MM.1S (cell line): ENCODE measurements around the gene CYTH1.

Experiments used
- DNase-seq: peaks from one replicate; pipeline ENCODE4 v3.0.0-alpha.2; 2015
- H2AFZ ChIP-seq: fragments of 300-600 bp; sonication (generic); 2 replicates; pipeline ENCODE4 v1.6.0; 2016; ENCODE audit warnings: antibody characterized with exemption, low read length
- H3F3A ChIP-seq: fragments of 300-600 bp; sonication (generic); 2 replicates; pipeline ENCODE4 v1.6.1; 2016; ENCODE audit warnings: mild to moderate bottlenecking, antibody characterized with exemption, low read length, moderate library complexity, mixed read lengths; ENCODE audit not compliant: insufficient read depth
- H3K27ac ChIP-seq: fragments of 300-600 bp; sonication (generic); 2 replicates; pipeline ENCODE4 v1.5.1; 2016; ENCODE audit warnings: mild to moderate bottlenecking, low read length
- H3K27me3 ChIP-seq: fragments of 300-600 bp; sonication (generic); replicated peaks from 2 replicates; pipeline ENCODE4 v1.6.0; 2016; ENCODE audit warnings: low read length; ENCODE audit not compliant: insufficient read depth
- H3K36me3 ChIP-seq: fragments of 300-600 bp; sonication (generic); replicated peaks from 2 replicates; pipeline ENCODE4 v1.6.1; 2016; ENCODE audit warnings: mild to moderate bottlenecking, low read length, mixed read lengths; ENCODE audit not compliant: insufficient read depth
- H3K4me1 ChIP-seq: fragments of 300-600 bp; sonication (generic); 2 replicates; pipeline ENCODE4 v1.6.1; 2016; ENCODE audit warnings: low read length, mixed read lengths
- H3K4me2 ChIP-seq: fragments of 300-600 bp; sonication (generic); 2 replicates; pipeline ENCODE4 v1.6.0; 2016; ENCODE audit warnings: low read depth, low read length
- H3K4me3 ChIP-seq: fragments of 300-600 bp; sonication (generic); 2 replicates; pipeline ENCODE4 v1.5.1; 2016; ENCODE audit warnings: low read length, mixed read lengths
- H3K79me2 ChIP-seq: fragments of 300-600 bp; sonication (generic); 2 replicates; pipeline ENCODE4 v1.6.1; 2016; ENCODE audit warnings: mixed run types, low read length, mixed read lengths
- H3K9ac ChIP-seq: fragments of 300-600 bp; sonication (generic); 2 replicates; pipeline ENCODE4 v1.6.1; 2016; ENCODE audit warnings: low read length, mixed read lengths
- H3K9me2 ChIP-seq: fragments of 300-600 bp; sonication (generic); replicated peaks from 2 replicates; pipeline ENCODE4 v1.6.1; 2016; ENCODE audit warnings: mild to moderate bottlenecking, low read length, mixed read lengths; ENCODE audit not compliant: insufficient read depth
- H3K9me3 ChIP-seq: fragments of 300-600 bp; sonication (generic); replicated peaks from 2 replicates; pipeline ENCODE4 v1.6.1; 2016; ENCODE audit warnings: mild to moderate bottlenecking, low read length, mixed read lengths; ENCODE audit not compliant: insufficient read depth
- H4K20me1 ChIP-seq: fragments of 300-600 bp; sonication (generic); 2 replicates; pipeline ENCODE4 v1.6.1; 2016; ENCODE audit warnings: mild to moderate bottlenecking, low read length, moderate library complexity, mixed read lengths; ENCODE audit not compliant: insufficient read depth
- CTCF ChIP-seq: fragments of 300-600 bp; sonication (generic); IDR thresholded peaks from 2 replicates; pipeline ENCODE4 v1.5.1; 2016; ENCODE audit warnings: antibody characterized with exemption, low read length, mixed read lengths
- EZH2 ChIP-seq: fragments of 300-600 bp; sonication (generic); optimal IDR thresholded peaks from 2 replicates; pipeline ENCODE3; 2017; ENCODE audit warnings: low read depth, mild to moderate bottlenecking, antibody characterized with exemption, low read length, mixed read lengths
- EZH2phosphoT487 ChIP-seq: fragments of 300-600 bp; sonication (generic); IDR thresholded peaks from 2 replicates; pipeline ENCODE4 v1.6.1; 2018; ENCODE audit warnings: antibody characterized with exemption, low read length

CYTH1 gene

GRCh38 chr17:78624324-78625151, 157.5 kb downstream of the CYTH1 start:
- H3K4me2 ChIP-seq: no peak overlapping the region
- peaks cover 85% of the 10 kb centered on the region for H3K27me3 ChIP-seq
- TF ChIP-seq CTCF (no peak), EZH2 (no peak), EZH2phosphoT487 (no peak)

More at GRCh38 chr17:78624324-78625151, 157.5 kb downstream of the CYTH1 start:
- H2AFZ ChIP-seq: no peak overlapping the region
- no peaks in the 10 kb centered on the region for H3K9me2 ChIP-seq
- no peaks in the 10 kb centered on the region for H3K36me3 ChIP-seq
- H3K79me2 ChIP-seq: no peaks in the 10 kb centered on the region
- H3K9ac ChIP-seq: no peak overlapping the region
- no peak for DNase-seq
- H3K4me3 ChIP-seq: no peak overlapping the region
- no peaks in the 10 kb centered on the region for H3F3A ChIP-seq
- H3K4me1 ChIP-seq: no peaks in the 10 kb centered on the region
- no peaks in the 10 kb centered on the region for H3K9me3 ChIP-seq
- H3K27ac ChIP-seq: no peak overlapping the region
- H4K20me1 ChIP-seq: no peaks in the 10 kb centered on the region
